ENCODE data around the gene ATG101.
A peak's percentile ranks its signal among the peaks of the same experiment; 100 is the strongest.

Gene ATG101

GRCh38 chr12:52042706-52043385 lies 26.9 kb upstream of the ATG101 start:
- DNase-seq, result no peak

- no peak for DNase-seq
Measured at GRCh38 chr12:52043386-52044212, 26.2 kb upstream of the ATG101 start.

- peak; percentile 92 for DNase-seq
Measured at GRCh38 chr12:52044292-52044983, 25.3 kb upstream of the ATG101 start.

- DNase-seq, result peak; percentile 71
Measured at GRCh38 chr12:52045794-52046199, 24.0 kb upstream of the ATG101 start.

- DNase-seq, result peak; percentile 21
Measured at GRCh38 chr12:52046859-52047258, 22.9 kb upstream of the ATG101 start.

- DNase-seq, result peak; percentile 57
Measured at GRCh38 chr12:52049286-52049685, 20.5 kb upstream of the ATG101 start.

GRCh38 chr12:52049688-52050087 lies 20.1 kb upstream of the ATG101 start:
- DNase-seq, result no peak

- DNase-seq, result no peak
Measured at GRCh38 chr12:52050116-52050757, 19.5 kb upstream of the ATG101 start.

- peak; percentile 98 for DNase-seq
Measured at GRCh38 chr12:52050758-52051541, 18.8 kb upstream of the ATG101 start, which contains the start of gene NR4A1. Gene NR4A1 (plus strand): TSS chr12:52051442. CDS start chr12:52054329, 2,887 bp downstream.

GRCh38 chr12:52052468-52053186 lies 17.2 kb upstream of the ATG101 start:
- DNase-seq, result peak; percentile 35

- DNase-seq, result peak; percentile 67
Measured at GRCh38 chr12:52053536-52054209, 16.1 kb upstream of the ATG101 start.

GRCh38 chr12:52054231-52054832 lies 15.4 kb upstream of the ATG101 start:
- no peak for DNase-seq

- DNase-seq, result no peak
Measured at GRCh38 chr12:52054833-52055730, 14.7 kb upstream of the ATG101 start.

GRCh38 chr12:52055731-52056711 lies 13.8 kb upstream of the ATG101 start:
- DNase-seq, result peak; percentile 61

- peak; percentile 63 for DNase-seq
Measured at GRCh38 chr12:52056801-52057637, 12.8 kb upstream of the ATG101 start.

GRCh38 chr12:52057638-52058576 lies 11.9 kb upstream of the ATG101 start:
- no peak for DNase-seq
